Measurements from ENCODE around the gene ZFAND6. TPM values are rescaled to one million over a fixed set of nuclear protein-coding genes. Genes with fewer than 3 reads are reported as not detected.

The ZFAND6 gene
- total and polyA plus RNA-seq, 10 of the 15 experiments (the other 5 are each of a cell fraction or from before 2014, with no cell fraction given): 78.9 to 179 (median 135) TPM

DNA sequence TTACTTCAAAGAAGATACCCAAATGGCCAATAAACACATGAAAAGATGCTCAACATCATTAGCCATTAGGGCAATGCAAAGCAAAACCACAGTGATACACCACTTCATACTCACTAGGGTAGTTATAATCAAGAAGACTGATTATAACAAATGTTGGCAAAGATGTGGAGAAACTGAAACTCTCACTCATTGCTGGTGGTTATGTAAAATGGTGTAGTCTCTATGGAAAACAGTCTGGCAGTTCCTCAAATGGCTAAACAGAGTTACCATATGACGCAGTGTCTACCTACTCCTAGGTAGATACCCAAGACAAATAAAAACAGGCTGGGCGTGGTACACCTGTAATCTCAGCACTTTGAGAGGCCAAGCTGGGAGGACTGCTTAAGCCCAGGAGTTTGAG, 3.5 kb upstream of the ZFAND6 start (continued):
- no peak for TF ChIP-seq CREM (IDR thresholded peaks at IDR 0.05; ENCODE audit: low read depth)
- TF ChIP-seq RAD21 (IDR thresholded peaks at IDR 0.05; ENCODE audit: insufficient read depth, low read depth, low read length): no peak
- TF ChIP-seq GABPA (IDR thresholded peaks at IDR 0.05; ENCODE audit: low read depth): no peak
- no peak for TF ChIP-seq YBX1 (IDR thresholded peaks at IDR 0.05)
- TF ChIP-seq, protein P1, sequence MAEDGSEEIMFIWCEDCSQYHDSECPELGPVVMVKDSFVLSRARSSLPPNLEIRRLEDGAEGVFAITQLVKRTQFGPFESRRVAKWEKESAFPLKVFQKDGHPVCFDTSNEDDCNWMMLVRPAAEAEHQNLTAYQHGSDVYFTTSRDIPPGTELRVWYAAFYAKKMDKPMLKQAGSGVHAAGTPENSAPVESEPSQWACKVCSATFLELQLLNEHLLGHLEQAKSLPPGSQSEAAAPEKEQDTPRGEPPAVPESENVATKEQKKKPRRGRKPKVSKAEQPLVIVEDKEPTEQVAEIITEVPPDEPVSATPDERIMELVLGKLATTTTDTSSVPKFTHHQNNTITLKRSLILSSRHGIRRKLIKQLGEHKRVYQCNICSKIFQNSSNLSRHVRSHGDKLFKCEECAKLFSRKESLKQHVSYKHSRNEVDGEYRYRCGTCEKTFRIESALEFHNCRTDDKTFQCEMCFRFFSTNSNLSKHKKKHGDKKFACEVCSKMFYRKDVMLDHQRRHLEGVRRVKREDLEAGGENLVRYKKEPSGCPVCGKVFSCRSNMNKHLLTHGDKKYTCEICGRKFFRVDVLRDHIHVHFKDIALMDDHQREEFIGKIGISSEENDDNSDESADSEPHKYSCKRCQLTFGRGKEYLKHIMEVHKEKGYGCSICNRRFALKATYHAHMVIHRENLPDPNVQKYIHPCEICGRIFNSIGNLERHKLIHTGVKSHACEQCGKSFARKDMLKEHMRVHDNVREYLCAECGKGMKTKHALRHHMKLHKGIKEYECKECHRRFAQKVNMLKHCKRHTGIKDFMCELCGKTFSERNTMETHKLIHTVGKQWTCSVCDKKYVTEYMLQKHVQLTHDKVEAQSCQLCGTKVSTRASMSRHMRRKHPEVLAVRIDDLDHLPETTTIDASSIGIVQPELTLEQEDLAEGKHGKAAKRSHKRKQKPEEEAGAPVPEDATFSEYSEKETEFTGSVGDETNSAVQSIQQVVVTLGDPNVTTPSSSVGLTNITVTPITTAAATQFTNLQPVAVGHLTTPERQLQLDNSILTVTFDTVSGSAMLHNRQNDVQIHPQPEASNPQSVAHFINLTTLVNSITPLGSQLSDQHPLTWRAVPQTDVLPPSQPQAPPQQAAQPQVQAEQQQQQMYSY (CRISPR knock-in tag; IDR thresholded peaks at IDR 0.05): no peak
- TF ChIP-seq NFYA (IDR thresholded peaks at IDR 0.05; ENCODE audit: borderline replicate concordance, low read depth, low read length): no peak
- TF ChIP-seq, protein P2, sequence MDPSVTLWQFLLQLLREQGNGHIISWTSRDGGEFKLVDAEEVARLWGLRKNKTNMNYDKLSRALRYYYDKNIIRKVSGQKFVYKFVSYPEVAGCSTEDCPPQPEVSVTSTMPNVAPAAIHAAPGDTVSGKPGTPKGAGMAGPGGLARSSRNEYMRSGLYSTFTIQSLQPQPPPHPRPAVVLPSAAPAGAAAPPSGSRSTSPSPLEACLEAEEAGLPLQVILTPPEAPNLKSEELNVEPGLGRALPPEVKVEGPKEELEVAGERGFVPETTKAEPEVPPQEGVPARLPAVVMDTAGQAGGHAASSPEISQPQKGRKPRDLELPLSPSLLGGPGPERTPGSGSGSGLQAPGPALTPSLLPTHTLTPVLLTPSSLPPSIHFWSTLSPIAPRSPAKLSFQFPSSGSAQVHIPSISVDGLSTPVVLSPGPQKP (IDR thresholded peaks at IDR 0.05; ENCODE audit: low read depth, low read length): no peak

DNA sequence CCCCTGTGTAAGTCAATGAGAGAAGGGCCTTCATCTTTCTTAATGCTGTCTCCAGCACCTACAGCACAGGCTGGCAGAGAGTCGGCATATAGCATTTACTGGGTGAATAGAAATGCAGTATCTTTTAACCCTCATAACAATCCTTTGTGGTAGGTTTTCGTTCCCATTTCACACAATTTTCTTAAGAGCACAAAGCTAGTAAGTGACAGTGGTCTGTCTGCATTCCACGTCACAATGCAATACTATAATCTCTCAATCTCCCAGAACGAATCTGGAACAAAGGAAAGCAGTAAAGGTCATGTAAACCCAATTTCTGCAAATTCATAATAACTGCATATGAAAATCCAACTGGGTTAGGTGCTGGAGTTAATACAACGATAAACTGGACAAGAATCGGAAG, 1.4 kb upstream of the ZFAND6 start:
- SMC1A ChIA-PET (ENCODE audit: uncharacterized antibody, unreplicated experiment): interaction anchor here (0.6 to 1.8 kb wide), 4 partner anchors 22 to 36 kb away, joined by 3 to 9 read pairs (median 4); no protein-coding TSS in a partner anchor
- POLR2A ChIA-PET: interaction anchor here (1.3 to 6.0 kb wide), 2 partner anchors 41 to 48 kb away, joined by 3 to 27 read pairs; no protein-coding TSS in a partner anchor
- TF ChIP-seq KLF5 (IDR thresholded peaks at IDR 0.05; ENCODE audit: partially characterized antibody) (no peak), SUZ12 (IDR thresholded peaks at IDR 0.05; ENCODE audit: unreplicated experiment) (no peak), STAT1 (conservative IDR thresholded peaks at IDR 0.05) (no peak), BHLHE40 (IDR thresholded peaks at IDR 0.05; ENCODE audit: borderline replicate concordance in 1 of 2, low read depth in 2 of 2, low read length in 1 of 2) (no peak), NR2C1 (IDR thresholded peaks at IDR 0.05) (no peak), CREB1 (IDR thresholded peaks at IDR 0.05; ENCODE audit: low read depth) (no peak), MTA2 (IDR thresholded peaks at IDR 0.05; ENCODE audit: low read depth) (no peak), CBX5 (IDR thresholded peaks at IDR 0.05; ENCODE audit: low read depth) (no peak)
- TF ChIP-seq, protein P3, sequence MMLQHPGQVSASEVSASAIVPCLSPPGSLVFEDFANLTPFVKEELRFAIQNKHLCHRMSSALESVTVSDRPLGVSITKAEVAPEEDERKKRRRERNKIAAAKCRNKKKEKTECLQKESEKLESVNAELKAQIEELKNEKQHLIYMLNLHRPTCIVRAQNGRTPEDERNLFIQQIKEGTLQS (IDR thresholded peaks at IDR 0.05; ENCODE audit: borderline replicate concordance, extremely low read depth, low read depth, low read length): no peak
- TF ChIP-seq, protein P4, sequence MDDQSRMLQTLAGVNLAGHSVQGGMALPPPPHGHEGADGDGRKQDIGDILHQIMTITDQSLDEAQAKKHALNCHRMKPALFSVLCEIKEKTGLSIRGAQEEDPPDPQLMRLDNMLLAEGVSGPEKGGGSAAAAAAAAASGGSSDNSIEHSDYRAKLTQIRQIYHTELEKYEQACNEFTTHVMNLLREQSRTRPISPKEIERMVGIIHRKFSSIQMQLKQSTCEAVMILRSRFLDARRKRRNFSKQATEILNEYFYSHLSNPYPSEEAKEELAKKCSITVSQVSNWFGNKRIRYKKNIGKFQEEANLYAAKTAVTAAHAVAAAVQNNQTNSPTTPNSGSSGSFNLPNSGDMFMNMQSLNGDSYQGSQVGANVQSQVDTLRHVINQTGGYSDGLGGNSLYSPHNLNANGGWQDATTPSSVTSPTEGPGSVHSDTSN (IDR thresholded peaks at IDR 0.05; ENCODE audit: insufficient replicate concordance, low read depth, low read length): no peak
- CTCF ChIA-PET: interaction anchor here (1.0 to 5.8 kb wide), 3 partner anchors 14 to 115 kb away, joined by 3 to 47 read pairs (median 3); no protein-coding TSS in a partner anchor
- no peak overlapping the region for H3K9ac ChIP-seq (ENCODE audit: control insufficient read depth, insufficient read depth, low read length)
- H3K27ac ChIP-seq (ENCODE audit: control insufficient read depth, insufficient read depth): no peak overlapping the region
- RAD21 ChIA-PET (ENCODE audit: unreplicated experiment): interaction anchor here (1.2 kb wide), 1 partner anchor 41 kb away, joined by 3 read pairs; no protein-coding TSS in a partner anchor
- H3K4me3 ChIP-seq: no peak overlapping the region
- ATAC-seq (no peak), DNase-seq (ENCODE audit: low read depth, low spot score) (no peak), FAIRE-seq (no peak)
- peak overlapping the region; percentile 100 for H3K4me2 ChIP-seq (ENCODE audit: control insufficient read depth, insufficient read depth)
- intact Hi-C loops (cut with micrococcal nuclease; ENCODE audit: unreplicated experiment) (loop anchor here (2.0 kb wide), 1 partner anchor 75 kb away; no protein-coding TSS in a partner anchor), in situ Hi-C loops (cut with MboI) (loop anchor here (5.0 kb wide), 1 partner anchor 36 kb away; no protein-coding TSS in a partner anchor)
- BruUV-seq (replicated peaks): no TSS peak
- peaks cover 32% of the 10 kb centered on the region for H3K4me1 ChIP-seq (ENCODE audit: control insufficient read depth, insufficient read depth, low read length)
- H3K27me3 ChIP-seq (replicated peaks in 1 of 2; ENCODE audit: control insufficient read depth in 2 of 2, insufficient read depth in 2 of 2, low read length in 1 of 2): no peaks in the 10 kb centered on the region
- H2AFZ ChIP-seq (ENCODE audit: control insufficient read depth, low read depth, low read length): no peak overlapping the region
- 94% methylated on average over 6 of the region's 6 CpGs for WGBS (ENCODE audit: insufficient coverage, insufficient replicate concordance, low lambda C conversion rate, missing lambda C conversion rate)
- H4K20me1 ChIP-seq (ENCODE audit: control insufficient read depth, insufficient read depth): no peaks in the 10 kb centered on the region
- H3K79me2 ChIP-seq (ENCODE audit: control insufficient read depth, insufficient read depth, low read length): peaks cover 33% of the 10 kb centered on the region
- no peaks in the 10 kb centered on the region for H3K36me3 ChIP-seq (ENCODE audit: control insufficient read depth in 2 of 2, insufficient read depth in 2 of 2, low read length in 1 of 2)
- H3K9me3 ChIP-seq (replicated peaks; ENCODE audit: control insufficient read depth, insufficient read depth, low read length): no peaks in the 10 kb centered on the region

All from GM12878 (cell line).